Heart right ventricle (tissue), 16 donors: ENCODE data around the gene MYOZ2. TPM values are rescaled to one million over a fixed set of nuclear protein-coding genes. Genes with fewer than 3 reads are reported as not detected.

ENCODE experiments used
- ATAC-seq, 8 donors: fragments of 200-7000 bp; cut with Tn5 transposase; one replicate each; pipeline ENCODE4 v1.9.1; 2020; ENCODE audit warnings: mild to moderate bottlenecking in 8 of 8, moderate library complexity in 8 of 8, moderate number of reproducible peaks in 1 of 8
- DNase-seq, 2 donors: peaks; one replicate each; pipeline ENCODE4 v3.0.0-alpha.2; 2020
- H3K27ac ChIP-seq, 10 donors: fragments of 200-600 bp; sonication (generic) in 2 of 10; one replicate each; pipeline versions ENCODE4 v1.5.0 to v1.8.0; 2020 to 2022; ENCODE audit warnings: mild to moderate bottlenecking in 3 of 10
- H3K27me3 ChIP-seq, 7 donors: fragments of 200-600 bp; one replicate each; pipeline ENCODE4 v1.8.0; 2021 to 2022; ENCODE audit warnings: mild to moderate bottlenecking in 2 of 7
- H3K36me3 ChIP-seq, 9 donors: fragments of 200-600 bp; sonication (generic) in 1 of 9; one replicate each; pipeline versions ENCODE4 v1.5.0 to v1.8.0; 2020 to 2022; ENCODE audit warnings: mild to moderate bottlenecking in 2 of 9
- H3K4me1 ChIP-seq, 9 donors: fragments of 200-600 bp; sonication (generic) in 1 of 9; one replicate each; pipeline versions ENCODE4 v1.5.0 to v1.8.0; 2020 to 2022; ENCODE audit warnings: mild to moderate bottlenecking in 4 of 9
- H3K4me3 ChIP-seq, 10 donors: fragments of 200-600 bp; sonication (generic) in 2 of 10; one replicate each; pipeline versions ENCODE4 v1.5.0 to v1.8.0; 2020 to 2022; ENCODE audit warnings: mild to moderate bottlenecking in 7 of 10, moderate library complexity in 2 of 10
- H3K9me3 ChIP-seq, 11 donors: fragments of 200-600 bp in 10 of 11; sonication (generic) in 2 of 11; one replicate each; pipeline versions ENCODE4 v1.5.0 to v1.8.0; 2013 to 2022; ENCODE audit warnings: mild to moderate bottlenecking in 2 of 11, control low read depth in 1 of 11, moderate library complexity in 1 of 11
- WGBS, 2 donors: extraction: QIAGEN DNeasy Blood & Tissue Kit; methylation state at CpG; one replicate each; pipeline ENCODE4 v1.1.7; 2013; ENCODE audit warnings: inconsistent platforms in 1 of 2; 5-methylcytosine and 5-hydroxymethylcytosine counted together
- intact Hi-C, 10 donors: fragments of 100-400 bp; cut with DNase I; formaldehyde crosslinking; loops; one replicate each; pipeline versions ENCODE4 v1.11.1 to v1.14.2; 2022
- long read RNA-seq, 3 donors: library from polyadenylated mRNA; unstranded; transcript quantifications; one replicate each; pipeline ENCODE4 v2.0.0, GENCODE V29; 2020 to 2021
- polyA plus RNA-seq, 2 donors: library from polyadenylated mRNA; stranded (reverse); fragments of 200-250 nt; gene quantifications; one replicate each; pipeline ENCODE4 v1.2.3, GENCODE V29; 2013
- total RNA-seq, 10 donors: library from RNA; stranded (reverse); fragmentation: NEBNext Ultra II Directional in 3 of 10; extraction: Animal tissue kit (Norgen Biotek cat#: 25700) in 3 of 10; gene quantifications; one replicate each; pipeline versions ENCODE4 v1.2.1 to v1.2.4, GENCODE V29; 2021 to 2023
- TF ChIP-seq, protein P1 (sequence below), 9 donors: fragments of 200-600 bp; sonication (generic) in 2 of 9; IDR thresholded peaks; one replicate each; pipeline versions ENCODE4 v1.5.0 to v1.8.0; 2021 to 2022; ENCODE audit warnings: antibody characterized with exemption in 9 of 9, mild to moderate bottlenecking in 5 of 9, moderate library complexity in 1 of 9
- donor health status: Arrhythmogenic right ventricular cardiomyopathy.
- donor health status: ischemic (EF 13 %, LVEDD 7.1; RV severe dilation, severe dysfunction).
- donor health status: healthy with polysubstance abuse.
- donor health status: DM: no; HTN: yes; CAD: no.
- donor health status: DM: no; HTN: no; CAD: no.
- donor health status: ischemic (EF 25% LVEDD 6.9; RV normal size, moderate dysfunction).
- donor health status: ischemic (EF 25% LVEDD 5.7; RV mildly dilated, moderate dysfunction).
- donor health status: healthy.
- donor health status: DM: yes; HTN: yes; CAD: no.
- donor health status: Ischemic cardiomyopathy.
- donor health status: ischemic (EF 35%, LVEDD 5.7; RV mildly dilated, moderate dysfunction).
- donor health status: nonischemic (EF 11% LVEDD 7.7; RV severe dilation, severe dysfunction).
- donor health status: DM: yes; HTN: yes; CAD: no.
- donor health status: PGD.
- donor health status: ischemic (EF 29% LVEDD 5.4; RV normal size, mild dysfunction).
- donor health status: nonischemic (EF 23%, LVEDD 6.1; RV moderate dilation, normal function).

The MYOZ2 gene
- total RNA-seq (1,000 to 10,000 TPM in 1 of 10 donors, 100 to 1,000 TPM in 9; 655 to 1,008 (median 906) TPM), polyA plus RNA-seq (100 to 1,000 TPM; 231 to 772 TPM)
- long read RNA-seq, donor 1, transcript MYOZ2-201 (6 exons, 2,597 nt), result major isoform, 468 of 552 reads
- long read RNA-seq, donor 1, partial matches to known transcripts, result 35 of 552 reads
- long read RNA-seq, donor 1, other reads (novel, unspliced or antisense), result 49 of 552 reads
- long read RNA-seq, donor 2, transcript MYOZ2-201 (6 exons, 2,597 nt), result major isoform, 693 of 847 reads
- long read RNA-seq, donor 2, partial matches to known transcripts, result 62 of 847 reads
- long read RNA-seq, donor 2, other reads (novel, unspliced or antisense), result 92 of 847 reads
- long read RNA-seq, donor 3, transcript MYOZ2-201 (6 exons, 2,597 nt), result major isoform, 562 of 857 reads
- long read RNA-seq, donor 3, partial matches to known transcripts, result 237 of 857 reads
- long read RNA-seq, donor 3, other reads (novel, unspliced or antisense), result 58 of 857 reads

DNA sequence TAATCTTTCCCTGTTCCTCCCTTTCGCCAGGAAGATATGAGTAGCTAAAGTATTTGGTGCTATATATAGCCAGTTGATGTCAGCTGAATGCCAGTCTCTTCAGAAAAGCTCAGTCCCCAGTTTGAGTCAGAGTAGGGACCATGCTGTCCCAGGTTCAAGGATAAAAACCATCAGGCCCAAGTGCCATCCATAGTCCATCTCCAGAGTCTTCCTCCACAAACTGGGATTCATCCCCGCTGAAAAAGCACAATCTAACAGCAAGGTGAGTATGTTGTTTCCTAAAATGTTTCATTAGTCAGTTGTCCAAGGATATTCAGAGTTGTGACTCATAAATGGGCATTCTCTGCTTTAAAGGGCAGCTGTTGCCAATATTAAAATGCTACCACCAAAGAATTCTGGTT, at the start of gene MYOZ2:
Gene MYOZ2, plus strand, starts transcription at position 112 of the 401 bp plus-strand sequence. CDS start 694 bp downstream, outside the sequence.
- H3K36me3 ChIP-seq, result no peaks in the 10 kb centered on the region
- TF ChIP-seq, protein P1, sequence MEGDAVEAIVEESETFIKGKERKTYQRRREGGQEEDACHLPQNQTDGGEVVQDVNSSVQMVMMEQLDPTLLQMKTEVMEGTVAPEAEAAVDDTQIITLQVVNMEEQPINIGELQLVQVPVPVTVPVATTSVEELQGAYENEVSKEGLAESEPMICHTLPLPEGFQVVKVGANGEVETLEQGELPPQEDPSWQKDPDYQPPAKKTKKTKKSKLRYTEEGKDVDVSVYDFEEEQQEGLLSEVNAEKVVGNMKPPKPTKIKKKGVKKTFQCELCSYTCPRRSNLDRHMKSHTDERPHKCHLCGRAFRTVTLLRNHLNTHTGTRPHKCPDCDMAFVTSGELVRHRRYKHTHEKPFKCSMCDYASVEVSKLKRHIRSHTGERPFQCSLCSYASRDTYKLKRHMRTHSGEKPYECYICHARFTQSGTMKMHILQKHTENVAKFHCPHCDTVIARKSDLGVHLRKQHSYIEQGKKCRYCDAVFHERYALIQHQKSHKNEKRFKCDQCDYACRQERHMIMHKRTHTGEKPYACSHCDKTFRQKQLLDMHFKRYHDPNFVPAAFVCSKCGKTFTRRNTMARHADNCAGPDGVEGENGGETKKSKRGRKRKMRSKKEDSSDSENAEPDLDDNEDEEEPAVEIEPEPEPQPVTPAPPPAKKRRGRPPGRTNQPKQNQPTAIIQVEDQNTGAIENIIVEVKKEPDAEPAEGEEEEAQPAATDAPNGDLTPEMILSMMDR (IDR thresholded peaks at IDR 0.05), result no peak
- peak within 1 kb of the TSS; percentile 67 to 93 (median 86) for H3K27ac ChIP-seq
- peak within 1 kb of the TSS; percentile 20 to 60 (median 47) for H3K4me3 ChIP-seq
- DNase-seq, result peak in 1 of 2 donors; percentile 45
- no peaks in the 10 kb centered on the region for H3K27me3 ChIP-seq
- WGBS, 2 donors, result 50 to 58% methylated on average over 2 of the region's 2 CpGs
- H3K4me1 ChIP-seq, result peaks cover 0 to 48% (median 31%) of the 10 kb centered on the region in 9 donors
- H3K9me3 ChIP-seq, result no peaks in the 10 kb centered on the region
- ATAC-seq, result peak; percentile 67 to 93 (median 88)
- intact Hi-C loops, result loop anchor here in 7 of 10 donors (5.0 to 10.0 kb wide), 5 partner anchors 53 to 151 kb away; no protein-coding TSS in a partner anchor

DNA sequence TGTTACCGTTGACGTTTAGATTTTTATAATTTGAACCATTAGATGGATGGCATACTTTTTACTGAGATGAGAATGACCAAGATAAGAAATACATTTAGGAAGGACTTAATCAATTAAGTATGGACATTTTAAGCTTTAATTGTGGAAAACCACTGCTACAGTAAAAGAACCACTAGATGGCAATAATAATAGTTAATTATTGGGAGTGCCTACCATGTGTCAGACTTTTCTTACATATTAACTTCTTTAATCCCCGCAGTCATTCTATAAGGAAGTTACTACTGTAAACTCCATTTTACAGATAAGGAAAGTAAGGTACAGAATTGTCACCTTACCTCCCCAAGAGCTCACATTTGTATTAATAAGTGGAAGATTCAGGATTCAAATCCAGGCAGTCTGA, 48.5 kb upstream of the MYOZ2 start:
- H3K27me3 ChIP-seq, result no peaks in the 10 kb centered on the region
- intact Hi-C loops, result loop anchor here in 1 of 10 donors (10.0 kb wide), 1 partner anchor 198 kb away; no protein-coding TSS in a partner anchor
- H3K4me3 ChIP-seq, result no peak overlapping the region
- WGBS, 2 donors, result 83 to 91% methylated on average over 3 of the region's 3 CpGs
- peak overlapping the region in 1 of 10 donors; percentile 18 for H3K27ac ChIP-seq
- peaks cover 0 to 20% (median 7%) of the 10 kb centered on the region in 9 donors for H3K4me1 ChIP-seq
- ATAC-seq, result peak in 5 of 8 donors; percentile 42 to 67 (median 52)
- no peak for DNase-seq
- H3K9me3 ChIP-seq, result peaks cover 0 to 7% (median 0%) of the 10 kb centered on the region in 11 donors
- TF ChIP-seq, protein P1 (IDR thresholded peaks at IDR 0.05), result peak; percentile 14 to 55 (median 42)
- H3K36me3 ChIP-seq, result no peaks in the 10 kb centered on the region

DNA sequence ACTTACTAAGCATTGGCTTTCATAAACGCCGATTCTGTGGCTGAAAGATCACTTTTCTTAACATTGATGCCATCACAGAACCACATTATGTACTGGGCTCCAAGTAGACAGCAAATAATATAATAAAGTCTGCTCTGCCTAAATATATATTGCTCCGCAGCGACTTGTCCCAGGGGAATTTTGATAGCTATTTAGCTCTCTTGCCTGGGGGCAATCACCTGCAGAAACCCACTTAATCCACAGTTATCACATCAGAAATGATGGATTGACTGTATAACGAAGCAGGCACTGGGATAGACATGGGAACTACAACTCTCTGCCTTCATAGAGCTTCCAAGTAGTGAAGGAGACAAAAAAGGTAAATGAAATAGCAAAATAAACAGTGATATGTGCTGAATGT, 48.0 kb upstream of the MYOZ2 start:
- TF ChIP-seq, protein P1 (IDR thresholded peaks at IDR 0.05), result no peak
- Histone ChIP-seq H3K27ac (peak overlapping the region in 2 of 10 donors; percentile 4 to 18), H3K9me3 (peaks cover 0 to 7% (median 0%) of the 10 kb centered on the region in 11 donors), H3K27me3 (no peaks in the 10 kb centered on the region), H3K4me3 (no peak overlapping the region), H3K36me3 (no peaks in the 10 kb centered on the region), H3K4me1 (peaks cover 0 to 14% (median 1%) of the 10 kb centered on the region in 9 donors)
- 88 to 89% methylated on average over 5 of the region's 5 CpGs for WGBS, 2 donors
- intact Hi-C loops, result loop anchor here in 1 of 10 donors (10.0 kb wide), 1 partner anchor 197 kb away; no protein-coding TSS in a partner anchor
- DNase-seq (no peak), ATAC-seq (peak in 1 of 8 donors; percentile 13)

DNA sequence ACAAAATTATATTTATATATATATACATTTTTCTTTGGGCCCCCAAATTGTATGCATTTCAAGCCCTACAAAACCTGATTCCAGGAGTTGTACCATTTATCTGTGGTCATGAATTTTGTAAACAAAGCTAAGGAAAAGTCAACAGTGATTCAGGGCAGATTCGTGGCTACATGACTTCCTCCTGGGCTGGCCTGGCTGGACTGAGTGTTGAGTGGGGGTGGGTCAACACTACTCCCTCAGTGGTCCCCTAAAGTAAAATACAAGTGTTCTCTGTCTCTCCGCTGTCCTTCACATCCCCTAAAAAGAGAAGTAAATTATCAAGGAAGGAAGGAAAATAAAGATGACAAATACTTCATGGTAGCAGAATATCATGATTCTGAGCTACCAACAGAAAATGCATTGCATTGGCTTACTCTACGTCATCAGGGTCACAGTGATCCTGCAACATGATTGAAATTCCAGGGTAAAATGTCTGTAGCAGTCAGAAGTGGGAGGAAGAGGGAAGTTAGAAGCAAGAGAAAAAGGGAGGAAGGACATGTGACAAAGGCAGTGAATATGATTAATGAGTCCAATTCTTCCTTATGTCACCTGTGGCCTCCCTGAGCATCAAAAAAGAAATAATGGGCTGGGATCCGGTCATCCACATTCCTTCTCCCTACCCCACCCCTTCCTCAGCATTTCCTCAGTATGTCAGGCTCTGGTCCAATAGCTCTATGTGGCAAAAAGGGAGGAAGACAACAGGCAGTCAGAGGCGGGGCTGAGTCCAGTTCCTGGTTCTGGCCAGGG, 42.4 kb upstream of the MYOZ2 start:
- Histone ChIP-seq H3K36me3 (no peaks in the 10 kb centered on the region), H3K4me3 (no peak overlapping the region), H3K9me3 (no peaks in the 10 kb centered on the region), H3K27ac (peak overlapping the region in 1 of 10 donors; percentile 32), H3K4me1 (peaks cover 0 to 18% (median 5%) of the 10 kb centered on the region in 9 donors), H3K27me3 (no peaks in the 10 kb centered on the region)
- TF ChIP-seq, protein P1 (IDR thresholded peaks at IDR 0.05), result no peak
- ATAC-seq, result peak in 6 of 8 donors; percentile 22 to 79 (median 68)
- intact Hi-C loops, result loop anchor here in 1 of 10 donors (10.0 kb wide), 1 partner anchor 192 kb away; no protein-coding TSS in a partner anchor
- DNase-seq, result no peak
- whole genome bisulfite sequencing, 2 donors, result 60 to 82% methylated on average over 5 of the region's 5 CpGs
